ENCODE results near the gene PCDHB5. TPM values are rescaled to one million over a fixed set of nuclear protein-coding genes. Genes with fewer than 3 reads are reported as not detected.
"Not testable (repeated sequence)": the region's sequence is repeated elsewhere in the genome, so short reads cannot be mapped to it uniquely, and the experiment has no call there.

The PCDHB5 gene
- total RNA-seq, 2 donors from 2014 or later, result 4.8 to 11.0 TPM

DNA sequence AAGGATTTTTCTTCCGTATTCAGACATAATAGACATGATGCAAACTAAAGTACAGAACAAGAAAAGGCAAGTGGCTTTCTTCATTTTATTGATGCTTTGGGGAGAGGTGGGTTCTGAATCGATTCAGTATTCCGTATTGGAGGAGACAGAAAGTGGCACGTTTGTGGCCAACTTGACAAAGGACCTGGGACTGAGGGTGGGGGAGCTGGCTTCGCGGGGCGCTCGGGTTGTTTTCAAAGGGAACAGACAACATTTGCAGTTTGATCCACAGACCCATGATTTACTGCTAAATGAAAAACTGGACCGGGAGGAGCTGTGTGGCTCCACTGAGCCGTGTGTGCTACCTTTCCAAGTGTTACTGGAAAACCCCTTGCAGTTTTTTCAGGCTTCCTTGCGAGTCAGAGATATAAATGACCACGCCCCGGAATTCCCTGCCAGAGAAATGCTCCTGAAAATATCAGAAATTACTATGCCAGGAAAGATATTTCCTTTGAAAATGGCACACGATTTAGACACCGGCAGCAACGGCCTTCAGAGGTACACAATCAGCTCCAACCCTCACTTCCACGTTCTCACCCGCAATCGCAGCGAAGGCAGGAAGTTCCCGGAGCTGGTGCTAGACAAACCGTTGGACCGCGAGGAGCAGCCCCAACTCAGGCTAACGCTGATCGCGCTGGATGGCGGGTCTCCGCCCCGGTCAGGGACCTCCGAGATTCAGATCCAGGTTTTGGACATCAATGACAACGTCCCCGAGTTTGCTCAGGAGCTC, 15.4 kb downstream of the PCDHB5 start:
- Histone ChIP-seq H3K9me3 (peaks cover 58% of the 10 kb centered on the region), H3K27ac (no peak overlapping the region), H3K36me3 (no peaks in the 10 kb centered on the region), H3K27me3 (replicated peaks; ENCODE audit: insufficient read depth) (no peaks in the 10 kb centered on the region), H3K4me1 (ENCODE audit: control insufficient read depth in 1 of 2, low read depth in 2 of 2) (no peaks in the 10 kb centered on the region), H3K4me3 (peak overlapping the region; percentile 20)
- no peak for ATAC-seq (ENCODE audit: insufficient number of reproducible peaks, low FRiP score, low read depth)
- TF ChIP-seq, protein P1, sequence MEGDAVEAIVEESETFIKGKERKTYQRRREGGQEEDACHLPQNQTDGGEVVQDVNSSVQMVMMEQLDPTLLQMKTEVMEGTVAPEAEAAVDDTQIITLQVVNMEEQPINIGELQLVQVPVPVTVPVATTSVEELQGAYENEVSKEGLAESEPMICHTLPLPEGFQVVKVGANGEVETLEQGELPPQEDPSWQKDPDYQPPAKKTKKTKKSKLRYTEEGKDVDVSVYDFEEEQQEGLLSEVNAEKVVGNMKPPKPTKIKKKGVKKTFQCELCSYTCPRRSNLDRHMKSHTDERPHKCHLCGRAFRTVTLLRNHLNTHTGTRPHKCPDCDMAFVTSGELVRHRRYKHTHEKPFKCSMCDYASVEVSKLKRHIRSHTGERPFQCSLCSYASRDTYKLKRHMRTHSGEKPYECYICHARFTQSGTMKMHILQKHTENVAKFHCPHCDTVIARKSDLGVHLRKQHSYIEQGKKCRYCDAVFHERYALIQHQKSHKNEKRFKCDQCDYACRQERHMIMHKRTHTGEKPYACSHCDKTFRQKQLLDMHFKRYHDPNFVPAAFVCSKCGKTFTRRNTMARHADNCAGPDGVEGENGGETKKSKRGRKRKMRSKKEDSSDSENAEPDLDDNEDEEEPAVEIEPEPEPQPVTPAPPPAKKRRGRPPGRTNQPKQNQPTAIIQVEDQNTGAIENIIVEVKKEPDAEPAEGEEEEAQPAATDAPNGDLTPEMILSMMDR (IDR thresholded peaks at IDR 0.05), result no peak
- DNase-seq (ENCODE audit: low spot score), result no peak

DNA sequence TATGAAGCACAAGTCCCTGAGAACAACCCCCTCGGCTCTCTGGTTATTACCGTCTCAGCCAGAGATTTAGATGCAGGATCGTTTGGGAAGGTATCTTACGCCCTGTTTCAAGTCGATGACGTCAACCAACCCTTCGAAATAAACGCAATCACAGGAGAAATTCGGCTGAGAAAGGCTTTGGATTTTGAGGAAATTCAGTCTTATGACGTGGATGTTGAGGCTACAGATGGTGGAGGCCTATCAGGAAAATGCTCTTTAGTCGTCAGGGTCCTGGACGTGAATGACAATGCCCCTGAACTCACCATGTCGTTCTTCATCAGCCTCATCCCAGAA, 16.0 kb downstream of the PCDHB5 start:
- no peak for ATAC-seq (ENCODE audit: insufficient number of reproducible peaks, low FRiP score, low read depth)

DNA sequence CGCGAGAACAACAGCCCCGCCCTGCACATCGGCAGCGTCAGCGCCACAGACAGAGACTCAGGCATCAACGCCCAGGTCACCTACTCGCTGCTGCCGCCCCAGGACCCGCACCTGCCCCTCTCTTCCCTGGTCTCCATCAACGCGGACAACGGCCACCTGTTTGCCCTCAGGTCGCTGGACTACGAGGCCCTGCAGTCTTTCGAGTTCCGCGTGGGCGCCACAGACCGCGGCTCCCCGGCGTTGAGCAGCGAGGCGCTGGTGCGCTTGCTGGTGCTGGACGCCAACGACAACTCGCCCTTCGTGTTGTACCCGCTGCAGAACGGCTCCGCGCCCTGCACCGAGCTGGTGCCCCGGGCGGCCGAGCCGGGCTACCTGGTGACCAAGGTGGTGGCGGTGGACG, 16.6 kb downstream of the PCDHB5 start:
- not testable (repeated sequence) for H3K4me1 ChIP-seq (ENCODE audit: control insufficient read depth in 1 of 2, low read depth in 2 of 2); DNase-seq (ENCODE audit: low spot score); H3K27me3 ChIP-seq (replicated peaks; ENCODE audit: insufficient read depth); H3K36me3 ChIP-seq; ATAC-seq (ENCODE audit: insufficient number of reproducible peaks, low FRiP score, low read depth); H3K4me3 ChIP-seq; H3K27ac ChIP-seq
- H3K9me3 ChIP-seq, result peaks cover 65% of the 10 kb centered on the region

More for the DNA sequence above, 16.0 kb downstream of the PCDHB5 start:
- no peak overlapping the region for H3K4me3 ChIP-seq
- H3K9me3 ChIP-seq, result peaks cover 58% of the 10 kb centered on the region
- DNase-seq (ENCODE audit: low spot score), result no peak
- H3K4me1 ChIP-seq (ENCODE audit: control insufficient read depth in 1 of 2, low read depth in 2 of 2), result no peaks in the 10 kb centered on the region
- no peak overlapping the region for H3K27ac ChIP-seq
- no peaks in the 10 kb centered on the region for H3K36me3 ChIP-seq
- no peaks in the 10 kb centered on the region for H3K27me3 ChIP-seq (replicated peaks; ENCODE audit: insufficient read depth)
- TF ChIP-seq, protein P1 (IDR thresholded peaks at IDR 0.05), result no peak

DNA sequence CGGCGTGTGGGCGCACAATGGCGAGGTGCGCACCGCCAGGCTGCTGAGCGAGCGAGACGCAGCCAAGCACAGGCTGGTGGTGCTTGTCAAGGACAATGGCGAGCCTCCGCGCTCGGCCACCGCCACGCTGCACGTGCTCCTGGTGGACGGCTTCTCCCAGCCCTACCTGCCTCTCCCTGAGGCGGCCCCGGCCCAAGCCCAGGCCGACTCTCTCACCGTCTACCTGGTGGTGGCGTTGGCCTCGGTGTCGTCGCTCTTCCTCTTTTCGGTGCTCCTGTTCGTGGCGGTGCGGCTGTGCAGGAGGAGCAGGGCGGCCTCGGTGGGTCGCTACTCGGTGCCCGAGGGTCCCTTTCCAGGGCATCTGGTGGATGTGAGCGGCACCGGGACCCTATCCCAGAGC, 17.1 kb downstream of the PCDHB5 start:
- not testable (repeated sequence) for H3K27me3 ChIP-seq (replicated peaks; ENCODE audit: insufficient read depth); ATAC-seq (ENCODE audit: insufficient number of reproducible peaks, low FRiP score, low read depth); H3K36me3 ChIP-seq; H3K4me3 ChIP-seq; H3K27ac ChIP-seq; DNase-seq (ENCODE audit: low spot score); H3K4me1 ChIP-seq (ENCODE audit: control insufficient read depth in 1 of 2, low read depth in 2 of 2)
- H3K9me3 ChIP-seq, result peaks cover 70% of the 10 kb centered on the region

DNA sequence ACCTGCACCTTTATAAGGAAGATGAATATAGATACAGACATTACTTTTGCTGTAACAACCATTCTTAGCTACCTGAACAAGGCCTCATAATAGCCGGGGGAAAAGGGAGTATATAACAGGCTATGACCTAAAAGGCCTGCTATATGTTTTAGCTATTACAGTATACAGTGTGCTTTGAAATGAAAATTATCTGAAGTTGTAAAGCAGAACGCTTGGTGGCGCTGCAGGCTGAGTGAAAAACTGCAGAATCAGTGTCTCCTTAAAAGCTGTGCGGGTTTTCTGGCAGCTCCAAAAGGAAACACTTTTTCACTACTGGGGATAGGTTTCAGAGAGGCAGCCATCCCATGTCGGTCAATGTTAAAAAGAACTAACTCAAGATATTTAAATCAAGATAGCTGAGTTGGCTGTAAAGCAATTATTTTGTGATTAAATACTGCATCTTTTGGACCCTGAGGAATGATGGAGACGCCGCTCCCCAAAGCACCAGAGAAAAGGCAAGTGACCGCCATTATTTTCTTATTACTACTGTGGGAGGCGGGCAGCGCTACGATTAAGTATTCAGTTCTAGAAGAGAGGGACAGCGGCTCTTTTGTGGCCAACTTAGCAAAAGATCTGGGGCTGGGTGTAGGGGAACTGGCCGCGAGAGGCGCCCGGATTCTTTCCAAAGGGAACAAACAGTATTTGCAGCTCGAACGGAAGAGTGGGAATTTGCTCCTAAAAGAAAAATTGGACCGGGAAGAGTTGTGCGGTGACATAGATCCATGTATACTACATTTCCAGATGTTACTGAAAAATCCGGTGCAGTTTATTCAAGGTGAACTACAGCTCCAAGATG, 20.8 kb downstream of the PCDHB5 start:
- ATAC-seq (ENCODE audit: insufficient number of reproducible peaks, low FRiP score, low read depth) (no peak), DNase-seq (ENCODE audit: low spot score) (no peak)
- no peak overlapping the region for H3K4me3 ChIP-seq
- H3K27me3 ChIP-seq (replicated peaks; ENCODE audit: insufficient read depth), result no peaks in the 10 kb centered on the region
- no peaks in the 10 kb centered on the region for H3K36me3 ChIP-seq
- TF ChIP-seq, protein P1 (IDR thresholded peaks at IDR 0.05), result no peak
- no peak overlapping the region for H3K27ac ChIP-seq
- no peaks in the 10 kb centered on the region for H3K4me1 ChIP-seq (ENCODE audit: control insufficient read depth in 1 of 2, low read depth in 2 of 2)
- peaks cover 55% of the 10 kb centered on the region for H3K9me3 ChIP-seq

DNA sequence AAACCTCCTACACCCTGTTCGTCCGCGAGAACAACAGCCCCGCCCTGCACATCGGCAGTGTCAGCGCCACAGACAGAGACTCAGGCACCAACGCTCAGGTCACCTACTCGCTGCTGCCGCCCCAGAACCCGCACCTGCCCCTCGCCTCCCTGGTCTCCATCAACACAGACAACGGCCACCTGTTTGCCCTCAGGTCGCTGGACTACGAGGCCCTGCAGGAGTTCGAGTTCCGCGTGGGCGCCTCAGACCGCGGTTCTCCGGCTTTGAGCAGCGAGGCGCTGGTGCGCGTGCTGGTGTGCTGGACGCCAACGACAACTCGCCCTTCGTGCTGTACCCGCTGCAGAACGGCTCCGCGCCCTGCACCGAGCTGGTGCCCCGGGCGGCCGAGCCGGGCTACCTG, 22.4 kb downstream of the PCDHB5 start:
- not testable (repeated sequence) for DNase-seq (ENCODE audit: low spot score); H3K27ac ChIP-seq; ATAC-seq (ENCODE audit: insufficient number of reproducible peaks, low FRiP score, low read depth); H3K36me3 ChIP-seq; H3K4me1 ChIP-seq (ENCODE audit: control insufficient read depth in 1 of 2, low read depth in 2 of 2); H3K27me3 ChIP-seq (replicated peaks; ENCODE audit: insufficient read depth); H3K4me3 ChIP-seq
- H3K9me3 ChIP-seq, result peaks cover 49% of the 10 kb centered on the region

DNA sequence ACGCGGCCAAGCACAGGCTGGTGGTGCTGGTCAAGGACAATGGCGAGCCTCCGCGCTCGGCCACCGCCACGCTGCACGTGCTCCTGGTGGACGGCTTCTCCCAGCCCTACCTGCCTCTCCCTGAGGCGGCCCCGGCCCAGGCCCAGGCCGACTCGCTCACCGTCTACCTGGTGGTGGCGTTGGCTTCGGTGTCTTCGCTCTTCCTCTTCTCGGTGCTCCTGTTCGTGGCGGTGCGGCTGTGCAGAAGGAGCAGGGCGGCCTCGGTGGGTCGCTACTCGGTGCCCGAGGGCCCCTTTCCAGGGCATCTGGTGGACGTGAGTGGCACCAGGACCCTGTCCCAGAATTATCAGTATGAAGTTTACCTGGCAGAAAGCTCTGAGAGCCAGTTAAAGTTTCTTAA, 22.9 kb downstream of the PCDHB5 start:
- not testable (repeated sequence) for ATAC-seq (ENCODE audit: insufficient number of reproducible peaks, low FRiP score, low read depth); DNase-seq (ENCODE audit: low spot score); H3K4me1 ChIP-seq (ENCODE audit: control insufficient read depth in 1 of 2, low read depth in 2 of 2); H3K27me3 ChIP-seq (replicated peaks; ENCODE audit: insufficient read depth); H3K4me3 ChIP-seq; H3K36me3 ChIP-seq; H3K27ac ChIP-seq
- peaks cover 49% of the 10 kb centered on the region for H3K9me3 ChIP-seq

All from thoracic aorta (tissue), 2 donors.